DND-41 (cell line): ENCODE measurements around the gene HBG1.

Experiments used
- EZH2 ChIP-seq: IDR thresholded peaks from 3 replicates; pipeline ENCODE4 v1.6.1; 2012; ENCODE audit warnings: borderline replicate concordance, low read depth, mild to moderate bottlenecking, moderate library complexity, low read length, inconsistent platforms; ENCODE audit not compliant: severe bottlenecking
- TF ChIP-seq, protein P1 (sequence below): IDR thresholded peaks from 2 replicates; pipeline ENCODE4 v1.5.1; 2012; ENCODE audit warnings: borderline replicate concordance, low read length, moderate library complexity, mild to moderate bottlenecking; ENCODE audit not compliant: poor library complexity, severe bottlenecking; ENCODE audit errors: extremely low read depth

DNA sequence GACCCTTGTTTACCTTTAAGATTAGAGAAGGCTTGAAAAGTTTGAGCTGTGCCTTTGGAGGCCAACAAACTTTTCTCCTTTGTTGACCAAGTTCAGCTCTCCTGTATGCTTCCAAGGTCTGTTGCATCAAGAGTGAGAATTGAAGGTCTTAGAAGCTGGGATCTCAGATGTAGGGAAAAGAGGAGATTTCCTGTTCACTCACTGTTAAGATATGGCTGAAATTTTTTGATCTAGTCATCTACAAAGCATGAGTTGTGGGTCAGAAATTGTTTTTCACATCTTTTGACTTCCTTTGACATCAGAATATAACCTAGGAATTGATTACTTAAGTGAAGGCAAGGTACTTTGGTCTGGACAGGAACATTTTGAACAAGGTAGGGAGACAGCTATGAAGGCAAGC is 40.0 kb upstream of the HBG1 start:
- TF ChIP-seq, protein P1, sequence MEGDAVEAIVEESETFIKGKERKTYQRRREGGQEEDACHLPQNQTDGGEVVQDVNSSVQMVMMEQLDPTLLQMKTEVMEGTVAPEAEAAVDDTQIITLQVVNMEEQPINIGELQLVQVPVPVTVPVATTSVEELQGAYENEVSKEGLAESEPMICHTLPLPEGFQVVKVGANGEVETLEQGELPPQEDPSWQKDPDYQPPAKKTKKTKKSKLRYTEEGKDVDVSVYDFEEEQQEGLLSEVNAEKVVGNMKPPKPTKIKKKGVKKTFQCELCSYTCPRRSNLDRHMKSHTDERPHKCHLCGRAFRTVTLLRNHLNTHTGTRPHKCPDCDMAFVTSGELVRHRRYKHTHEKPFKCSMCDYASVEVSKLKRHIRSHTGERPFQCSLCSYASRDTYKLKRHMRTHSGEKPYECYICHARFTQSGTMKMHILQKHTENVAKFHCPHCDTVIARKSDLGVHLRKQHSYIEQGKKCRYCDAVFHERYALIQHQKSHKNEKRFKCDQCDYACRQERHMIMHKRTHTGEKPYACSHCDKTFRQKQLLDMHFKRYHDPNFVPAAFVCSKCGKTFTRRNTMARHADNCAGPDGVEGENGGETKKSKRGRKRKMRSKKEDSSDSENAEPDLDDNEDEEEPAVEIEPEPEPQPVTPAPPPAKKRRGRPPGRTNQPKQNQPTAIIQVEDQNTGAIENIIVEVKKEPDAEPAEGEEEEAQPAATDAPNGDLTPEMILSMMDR, result no peak
- no peak for TF ChIP-seq EZH2
